ENCODE measurements around the gene MICB. TPM values are rescaled to one million over a fixed set of nuclear protein-coding genes. Genes with fewer than 3 reads are reported as not detected.

Gene MICB
- total and polyA plus RNA-seq, 9 donors: 0.48 to 10.6 (median 1.3) TPM

- Histone ChIP-seq H3K4me3 (peak overlapping the region; percentile 63), H3K36me3 (no peaks in the 10 kb centered on the region), H3K27ac (peak overlapping the region; percentile 80 to 97), H3K4me1 (ENCODE audit: insufficient read depth) (peaks cover 11% of the 10 kb centered on the region), H3K27me3 (no peaks in the 10 kb centered on the region), H3K9me3 (no peaks in the 10 kb centered on the region)
- TF ChIP-seq CTCF (IDR thresholded peaks at IDR 0.05) (no peak), EP300 (IDR thresholded peaks at IDR 0.05) (no peak), POLR2A (IDR thresholded peaks at IDR 0.05) (no peak)
- peak in 4 of 5 donors; percentile 36 to 62 (median 52) for DNase-seq
- WGBS, 3 donors: 0% methylated on average over 21 of the region's 21 CpGs
- intact Hi-C loops (cut with DNase I): loop anchor here in 2 of 4 donors (10.0 kb wide), 2 partner anchors 74 to 294 kb away; partner anchors contain the start of gene AIF1 (in 1 of the 2)
Measured at GRCh38 chr6:31541059-31541657, 43.2 kb downstream of the MICB start.

- Histone ChIP-seq H3K27ac (peak within 1 kb of the TSS; percentile 80 to 97), H3K4me3 (peak within 1 kb of the TSS; percentile 63), H3K27me3 (no peaks in the 10 kb centered on the region), H3K36me3 (no peaks in the 10 kb centered on the region), H3K9me3 (no peaks in the 10 kb centered on the region), H3K4me1 (ENCODE audit: insufficient read depth) (peaks cover 11% of the 10 kb centered on the region)
- intact Hi-C loops (cut with DNase I): loop anchor here in 2 of 4 donors (10.0 kb wide), 2 partner anchors 73 to 293 kb away; partner anchors contain the start of gene AIF1 (in 1 of the 2)
- WGBS, 3 donors: 0 to 1% (median 0%) methylated on average over 43 of the region's 43 CpGs
- peak; percentile 93 to 97 (median 96) for DNase-seq
- TF ChIP-seq EP300 (IDR thresholded peaks at IDR 0.05) (no peak), CTCF (IDR thresholded peaks at IDR 0.05) (peak in 1 of 3 donors; percentile 22), POLR2A (IDR thresholded peaks at IDR 0.05) (peak; percentile 78)
Measured at GRCh38 chr6:31541658-31542521, 43.9 kb downstream of the MICB start, which contains the start of gene DDX39B. DDX39B (minus strand) TSS chr6:31542003; CDS start chr6:31540532, 1,471 bp downstream.

- no peak for DNase-seq
- H3K4me3 ChIP-seq: no peak overlapping the region
- no peaks in the 10 kb centered on the region for H3K36me3 ChIP-seq
- TF ChIP-seq EP300 (IDR thresholded peaks at IDR 0.05) (no peak), CTCF (IDR thresholded peaks at IDR 0.05) (no peak), POLR2A (IDR thresholded peaks at IDR 0.05) (no peak)
- no peaks in the 10 kb centered on the region for H3K27me3 ChIP-seq
- H3K4me1 ChIP-seq (ENCODE audit: insufficient read depth): peaks cover 17% of the 10 kb centered on the region
- H3K27ac ChIP-seq: no peak overlapping the region
- H3K9me3 ChIP-seq: no peaks in the 10 kb centered on the region
- intact Hi-C loops (cut with DNase I): loop anchor here in 2 of 4 donors (10.0 kb wide), 2 partner anchors 71 to 291 kb away; partner anchors contain the start of gene AIF1 (in 1 of the 2)
- WGBS, 3 donors: 84 to 90% (median 87%) methylated on average over 6 of the region's 6 CpGs
Measured at GRCh38 chr6:31543639-31544038, 45.7 kb downstream of the MICB start.

- Histone ChIP-seq H3K27ac (no peak overlapping the region), H3K4me1 (ENCODE audit: insufficient read depth) (peaks cover 10% of the 10 kb centered on the region), H3K4me3 (no peak overlapping the region), H3K27me3 (no peaks in the 10 kb centered on the region), H3K9me3 (no peaks in the 10 kb centered on the region), H3K36me3 (no peaks in the 10 kb centered on the region)
- WGBS, 3 donors: 67 to 72% (median 69%) methylated on average over 2 of the region's 2 CpGs
- intact Hi-C loops (cut with DNase I): loop anchor here in 3 of 4 donors (5.0 to 10.0 kb wide), 5 partner anchors 38 to 290 kb away; partner anchors contain the start of genes AIF1 (in 1 of the 3) and LTB (in 1 of the 3)
- no peak for DNase-seq
- no peak for TF ChIP-seq EP300 (IDR thresholded peaks at IDR 0.05)
- TF ChIP-seq CTCF (IDR thresholded peaks at IDR 0.05): no peak
- no peak for TF ChIP-seq POLR2A (IDR thresholded peaks at IDR 0.05)
Measured at GRCh38 chr6:31544676-31545075, 46.7 kb downstream of the MICB start.
